Heart left ventricle (tissue), 16 donors: ENCODE results near the gene POLR3H. TPM values are rescaled to one million over a fixed set of nuclear protein-coding genes. Genes with fewer than 3 reads are reported as not detected.

ENCODE experiments used
- ATAC-seq, 4 donors: fragments of 200-7000 bp; cut with Tn5 transposase; one replicate each; pipeline ENCODE4 v1.9.1; 2020 to 2022; ENCODE audit warnings: moderate library complexity in 4 of 4, mild to moderate bottlenecking in 3 of 4, moderate number of reproducible peaks in 1 of 4
- DNase-seq, 5 donors: peaks; one replicate each; pipeline ENCODE4 v3.0.0-alpha.2; 2020
- H3K27ac ChIP-seq, 12 donors: fragments of 200-600 bp; sonication (generic) in 4 of 12; one replicate each; pipeline versions ENCODE4 v1.5.0 to v1.8.0; 2016 to 2022; ENCODE audit warnings: mild to moderate bottlenecking in 2 of 12
- H3K27me3 ChIP-seq, 9 donors: fragments of 200-600 bp; sonication (generic) in 2 of 9; one replicate each; pipeline versions ENCODE4 v1.5.1 to v1.8.0; 2016 to 2022; ENCODE audit warnings: mild to moderate bottlenecking in 3 of 9
- H3K36me3 ChIP-seq, 9 donors: fragments of 200-600 bp; sonication (generic) in 2 of 9; one replicate each; pipeline versions ENCODE4 v1.5.0 to v1.8.0; 2018 to 2022; ENCODE audit warnings: mild to moderate bottlenecking in 2 of 9
- H3K4me1 ChIP-seq, 12 donors: fragments of 200-600 bp; sonication (generic) in 4 of 12; one replicate each; pipeline versions ENCODE4 v1.5.0 to v1.8.0; 2016 to 2022; ENCODE audit warnings: mild to moderate bottlenecking in 3 of 12
- H3K4me3 ChIP-seq, 12 donors: fragments of 200-600 bp; sonication (generic) in 4 of 12; one replicate each; pipeline versions ENCODE4 v1.5.0 to v1.8.0; 2017 to 2022; ENCODE audit warnings: mild to moderate bottlenecking in 9 of 12, moderate library complexity in 4 of 12
- H3K9me3 ChIP-seq, 12 donors: fragments of 200-600 bp; sonication (generic) in 4 of 12; one replicate each; pipeline versions ENCODE4 v1.5.0 to v1.8.0; 2016 to 2022; ENCODE audit warnings: mild to moderate bottlenecking in 1 of 12
- CTCF ChIP-seq, 12 donors: fragments of 200-600 bp; sonication (generic) in 4 of 12; IDR thresholded peaks; one replicate each; pipeline versions ENCODE4 v1.5.0 to v1.8.0; 2018 to 2022; ENCODE audit warnings: antibody characterized with exemption in 12 of 12, mild to moderate bottlenecking in 5 of 12
- POLR2A ChIP-seq, 2 donors: fragments of 450-650 bp; IDR thresholded peaks; one replicate each; pipeline ENCODE4 v1.6.1; 2017; ENCODE audit warnings: antibody characterized with exemption in 2 of 2, mild to moderate bottlenecking in 2 of 2, moderate library complexity in 2 of 2
- WGBS, 4 donors: extraction: QIAGEN DNeasy Blood & Tissue Kit in 2 of 4; methylation state at CpG; one replicate each; pipeline versions ENCODE4 v1.1.5 to v1.1.7; 2013 to 2018; 5-methylcytosine and 5-hydroxymethylcytosine counted together
- intact Hi-C, 10 donors: fragments of 100-400 bp; cut with DNase I; formaldehyde crosslinking; loops; one replicate each; pipeline versions ENCODE4 v1.11.1 to v1.14.2; 2022
- polyA plus RNA-seq, 2 donors: library from polyadenylated mRNA; stranded (reverse); fragments of 200-250 nt; gene quantifications; one replicate each; pipeline ENCODE4 v1.2.3, GENCODE V29; 2013
- total RNA-seq, 9 donors: library from RNA; depleted of rRNA in 2 of 9; stranded (reverse); fragments of >200 nt in 2 of 9; fragmentation: NEBNext Ultra II Directional in 3 of 9; extraction: Animal tissue kit (Norgen Biotek cat#: 25700) in 3 of 9; gene quantifications; one replicate each; pipeline versions ENCODE4 v1.1.0 to v1.2.4, GENCODE V29; 2016 to 2023
- donor health status: ischemic (EF 13 %, LVEDD 7.1; RV severe dilation, severe dysfunction).
- donor health status: healthy with polysubstance abuse.
- donor health status: DM: no; HTN: yes; CAD: no.
- donor health status: DM: no; HTN: no; CAD: no.
- donor health status: ischemic (EF 25% LVEDD 6.9; RV normal size, moderate dysfunction).
- donor health status: ischemic (EF 25% LVEDD 5.7; RV mildly dilated, moderate dysfunction).
- donor health status: healthy.
- donor health status: DM: yes; HTN: yes; CAD: no.
- donor health status: ischemic (EF 35%, LVEDD 5.7; RV mildly dilated, moderate dysfunction).
- donor health status: nonischemic (EF 11% LVEDD 7.7; RV severe dilation, severe dysfunction).
- donor health status: DM: yes; HTN: yes; CAD: no.
- donor health status: PGD.
- donor health status: ischemic (EF 29% LVEDD 5.4; RV normal size, mild dysfunction).
- donor health status: nonischemic (EF 23%, LVEDD 6.1; RV moderate dilation, normal function).

Gene POLR3H
- total and polyA plus RNA-seq, 11 donors, result 12.2 to 31.2 (median 19.3) TPM

GRCh38 chr22:41571786-41572185 lies 27.5 kb upstream of the POLR3H start:
- DNase-seq (no peak), ATAC-seq (no peak)
- H3K36me3 ChIP-seq, result peaks cover 0 to 18% (median under 1%) of the 10 kb centered on the region in 9 donors
- no peak for TF ChIP-seq POLR2A (IDR thresholded peaks at IDR 0.05)
- TF ChIP-seq CTCF (IDR thresholded peaks at IDR 0.05), result no peak
- WGBS, 4 donors, result 94 to 96% (median 96%) methylated on average over 12 to 14 of the region's 14 CpGs
- H3K4me1 ChIP-seq, result peaks cover 0 to 53% (median 14%) of the 10 kb centered on the region in 12 donors
- H3K27me3 ChIP-seq, result no peaks in the 10 kb centered on the region
- no peak overlapping the region for H3K4me3 ChIP-seq
- intact Hi-C loops, result no loop called here
- H3K9me3 ChIP-seq, result no peaks in the 10 kb centered on the region
- H3K27ac ChIP-seq, result no peak overlapping the region

GRCh38 chr22:41570221-41570620 lies 26.0 kb upstream of the POLR3H start:
- H3K27me3 ChIP-seq, result no peaks in the 10 kb centered on the region
- H3K9me3 ChIP-seq, result no peaks in the 10 kb centered on the region
- WGBS, 4 donors, result 75 to 87% (median 82%) methylated on average over 3 of the region's 3 CpGs
- H3K4me3 ChIP-seq, result no peak overlapping the region
- intact Hi-C loops, result no loop called here
- H3K36me3 ChIP-seq, result peaks cover 0 to 10% (median 0%) of the 10 kb centered on the region in 9 donors
- H3K4me1 ChIP-seq, result peaks cover 0 to 49% (median 13%) of the 10 kb centered on the region in 12 donors
- H3K27ac ChIP-seq, result no peak overlapping the region
- TF ChIP-seq CTCF (IDR thresholded peaks at IDR 0.05), result no peak
- no peak for TF ChIP-seq POLR2A (IDR thresholded peaks at IDR 0.05)
- ATAC-seq, result no peak
- no peak for DNase-seq

- Histone ChIP-seq H3K27ac (peak overlapping the region in 2 of 12 donors; percentile 14 to 25), H3K4me1 (peaks cover 0 to 48% (median 14%) of the 10 kb centered on the region in 12 donors), H3K36me3 (peaks cover 0 to 10% (median 0%) of the 10 kb centered on the region in 9 donors), H3K9me3 (no peaks in the 10 kb centered on the region), H3K27me3 (no peaks in the 10 kb centered on the region), H3K4me3 (no peak overlapping the region)
- WGBS, 4 donors, result 74 to 86% (median 82%) methylated on average over 7 of the region's 7 CpGs
- ATAC-seq, result peak in 3 of 4 donors; percentile 1 to 10 (median 5)
- no peak for DNase-seq
- TF ChIP-seq POLR2A (IDR thresholded peaks at IDR 0.05), result no peak
- no peak for TF ChIP-seq CTCF (IDR thresholded peaks at IDR 0.05)
- intact Hi-C loops, result no loop called here
Observed at GRCh38 chr22:41568811-41569210, 24.5 kb upstream of the POLR3H start.

GRCh38 chr22:41567512-41567768 lies 23.2 kb upstream of the POLR3H start:
- H3K4me1 ChIP-seq, result peaks cover 0 to 46% (median 15%) of the 10 kb centered on the region in 12 donors
- H3K9me3 ChIP-seq, result no peaks in the 10 kb centered on the region
- no peak for ATAC-seq
- peaks cover 0 to 5% (median 0%) of the 10 kb centered on the region in 9 donors for H3K36me3 ChIP-seq
- H3K27ac ChIP-seq, result peak overlapping the region in 4 of 12 donors; percentile 21 to 43 (median 35)
- TF ChIP-seq POLR2A (IDR thresholded peaks at IDR 0.05) (no peak), CTCF (IDR thresholded peaks at IDR 0.05) (no peak)
- DNase-seq, result no peak
- intact Hi-C loops, result no loop called here
- H3K4me3 ChIP-seq, result no peak overlapping the region
- H3K27me3 ChIP-seq, result no peaks in the 10 kb centered on the region
- WGBS, 4 donors, result 52 to 66% (median 59%) methylated on average over 3 of the region's 3 CpGs
